Measurements from ENCODE around the gene ZCCHC24.
"Not testable (repeated sequence)": the region's sequence is repeated elsewhere in the genome, so short reads cannot be mapped to it uniquely, and the experiment has no call there.

ZCCHC24 gene

GRCh38 chr10:79346388-79347225 lies 98.8 kb downstream of the ZCCHC24 start:
- H3K27me3 ChIP-seq (ENCODE audit: low read depth): no peaks in the 10 kb centered on the region
- no peaks in the 10 kb centered on the region for H3K9me3 ChIP-seq
- H3K4me3 ChIP-seq: peak overlapping the region; percentile 58
- in situ Hi-C loops (cut with MboI; ENCODE audit: low sequenced_read_pairs): no loop called here
- peak in 1 of 2 experiments; percentile 29 for DNase-seq (ENCODE audit: low spot score in 2 of 2)
- peaks cover 12% of the 10 kb centered on the region for H3K4me1 ChIP-seq
- peaks cover 29% of the 10 kb centered on the region for H3K36me3 ChIP-seq (replicated peaks)

- Histone ChIP-seq H3K36me3 (replicated peaks) (peaks cover 25% of the 10 kb centered on the region), H3K27me3 (ENCODE audit: low read depth) (no peaks in the 10 kb centered on the region), H3K4me1 (peaks cover 12% of the 10 kb centered on the region), H3K4me3 (no peak overlapping the region), H3K9me3 (no peaks in the 10 kb centered on the region)
- DNase-seq (ENCODE audit: low spot score in 2 of 2): no peak
- in situ Hi-C loops (cut with MboI; ENCODE audit: low sequenced_read_pairs): no loop called here
Observed at GRCh38 chr10:79346012-79346340, 99.4 kb downstream of the ZCCHC24 start.

- Histone ChIP-seq H3K4me3 (no peak overlapping the region), H3K9me3 (no peaks in the 10 kb centered on the region), H3K27me3 (ENCODE audit: low read depth) (no peaks in the 10 kb centered on the region), H3K36me3 (replicated peaks) (peaks cover 20% of the 10 kb centered on the region), H3K4me1 (peaks cover 12% of the 10 kb centered on the region)
- in situ Hi-C loops (cut with MboI; ENCODE audit: low sequenced_read_pairs): no loop called here
- DNase-seq (ENCODE audit: low spot score in 2 of 2): no peak
Observed at GRCh38 chr10:79345241-79346011, 100.0 kb downstream of the ZCCHC24 start.

- H3K9me3 ChIP-seq: no peaks in the 10 kb centered on the region
- H3K4me3 ChIP-seq: no peak overlapping the region
- peaks cover 12% of the 10 kb centered on the region for H3K4me1 ChIP-seq
- in situ Hi-C loops (cut with MboI; ENCODE audit: low sequenced_read_pairs): no loop called here
- H3K27me3 ChIP-seq (ENCODE audit: low read depth): no peaks in the 10 kb centered on the region
- DNase-seq (ENCODE audit: low spot score in 2 of 2): no peak
- H3K36me3 ChIP-seq (replicated peaks): peaks cover 12% of the 10 kb centered on the region
Observed at GRCh38 chr10:79344502-79345195, 100.8 kb downstream of the ZCCHC24 start.

GRCh38 chr10:79342811-79343561 lies 102.4 kb downstream of the ZCCHC24 start:
- Histone ChIP-seq H3K27me3 (ENCODE audit: low read depth) (no peaks in the 10 kb centered on the region), H3K9me3 (no peaks in the 10 kb centered on the region), H3K4me3 (no peak overlapping the region), H3K4me1 (peaks cover 4% of the 10 kb centered on the region), H3K36me3 (replicated peaks) (no peaks in the 10 kb centered on the region)
- in situ Hi-C loops (cut with MboI; ENCODE audit: low sequenced_read_pairs): no loop called here
- no peak for DNase-seq (ENCODE audit: low spot score in 2 of 2)

- H3K4me3 ChIP-seq: no peak overlapping the region
- no peaks in the 10 kb centered on the region for H3K9me3 ChIP-seq
- H3K36me3 ChIP-seq (replicated peaks): no peaks in the 10 kb centered on the region
- in situ Hi-C loops (cut with MboI; ENCODE audit: low sequenced_read_pairs): no loop called here
- DNase-seq (ENCODE audit: low spot score in 2 of 2): no peak
- peaks cover 4% of the 10 kb centered on the region for H3K4me1 ChIP-seq
- no peaks in the 10 kb centered on the region for H3K27me3 ChIP-seq (ENCODE audit: low read depth)
Observed at GRCh38 chr10:79342295-79342761, 103.1 kb downstream of the ZCCHC24 start.

GRCh38 chr10:79340646-79341244 lies 104.7 kb downstream of the ZCCHC24 start:
- Histone ChIP-seq H3K27me3 (ENCODE audit: low read depth) (no peaks in the 10 kb centered on the region), H3K4me1 (no peaks in the 10 kb centered on the region), H3K4me3 (no peak overlapping the region), H3K36me3 (replicated peaks) (no peaks in the 10 kb centered on the region), H3K9me3 (no peaks in the 10 kb centered on the region)
- no peak for DNase-seq (ENCODE audit: low spot score in 2 of 2)
- in situ Hi-C loops (cut with MboI; ENCODE audit: low sequenced_read_pairs): no loop called here

- in situ Hi-C loops (cut with MboI; ENCODE audit: low sequenced_read_pairs): no loop called here
- Histone ChIP-seq H3K9me3 (no peaks in the 10 kb centered on the region), H3K4me1 (no peaks in the 10 kb centered on the region), H3K27me3 (ENCODE audit: low read depth) (no peaks in the 10 kb centered on the region), H3K36me3 (replicated peaks) (no peaks in the 10 kb centered on the region), H3K4me3 (no peak overlapping the region)
- no peak for DNase-seq (ENCODE audit: low spot score in 2 of 2)
Observed at GRCh38 chr10:79339266-79339665, 106.2 kb downstream of the ZCCHC24 start.

GRCh38 chr10:79337783-79338469 lies 107.5 kb downstream of the ZCCHC24 start:
- H3K4me3 ChIP-seq; H3K4me1 ChIP-seq; H3K36me3 ChIP-seq (replicated peaks); in situ Hi-C loops (cut with MboI; ENCODE audit: low sequenced_read_pairs); DNase-seq (ENCODE audit: low spot score in 2 of 2); H3K9me3 ChIP-seq; H3K27me3 ChIP-seq (ENCODE audit: low read depth): not testable (repeated sequence)

GRCh38 chr10:79336739-79337138 lies 108.7 kb downstream of the ZCCHC24 start:
- Histone ChIP-seq H3K36me3 (replicated peaks) (no peaks in the 10 kb centered on the region), H3K4me3 (no peak overlapping the region), H3K4me1 (no peaks in the 10 kb centered on the region), H3K27me3 (ENCODE audit: low read depth) (no peaks in the 10 kb centered on the region), H3K9me3 (no peaks in the 10 kb centered on the region)
- no peak for DNase-seq (ENCODE audit: low spot score in 2 of 2)
- in situ Hi-C loops (cut with MboI; ENCODE audit: low sequenced_read_pairs): no loop called here

GRCh38 chr10:79336276-79336675 lies 109.1 kb downstream of the ZCCHC24 start:
- in situ Hi-C loops (cut with MboI; ENCODE audit: low sequenced_read_pairs): no loop called here
- Histone ChIP-seq H3K4me1 (no peaks in the 10 kb centered on the region), H3K27me3 (ENCODE audit: low read depth) (no peaks in the 10 kb centered on the region), H3K36me3 (replicated peaks) (no peaks in the 10 kb centered on the region), H3K4me3 (no peak overlapping the region), H3K9me3 (no peaks in the 10 kb centered on the region)
- no peak for DNase-seq (ENCODE audit: low spot score in 2 of 2)

GRCh38 chr10:79335470-79336235 lies 109.8 kb downstream of the ZCCHC24 start:
- in situ Hi-C loops (cut with MboI; ENCODE audit: low sequenced_read_pairs): no loop called here
- no peaks in the 10 kb centered on the region for H3K4me1 ChIP-seq
- no peak overlapping the region for H3K4me3 ChIP-seq
- H3K9me3 ChIP-seq: no peaks in the 10 kb centered on the region
- H3K36me3 ChIP-seq (replicated peaks): no peaks in the 10 kb centered on the region
- no peaks in the 10 kb centered on the region for H3K27me3 ChIP-seq (ENCODE audit: low read depth)
- DNase-seq (ENCODE audit: low spot score in 2 of 2): no peak

Measured in HAP-1 (cell line).